Measurements from ENCODE around the gene CECR2. TPM values are rescaled to one million over a fixed set of nuclear protein-coding genes. Genes with fewer than 3 reads are reported as not detected.
"Not testable (repeated sequence)": the region's sequence is repeated elsewhere in the genome, so short reads cannot be mapped to it uniquely, and the experiment has no call there.

CECR2 gene
- total RNA-seq, 1 donor from 2014 or later: 1.1 TPM

GRCh38 chr22:17401728-17402127 is 32.5 kb downstream of the CECR2 start:
- DNase-seq (ENCODE audit: low spot score): no peak

GRCh38 chr22:17402293-17402692 is 33.0 kb downstream of the CECR2 start:
- DNase-seq (ENCODE audit: low spot score): no peak

GRCh38 chr22:17403906-17404305 is 34.6 kb downstream of the CECR2 start:
- DNase-seq (ENCODE audit: low spot score): no peak

- DNase-seq (ENCODE audit: low spot score): no peak
Observed at GRCh38 chr22:17407643-17408042, 38.4 kb downstream of the CECR2 start.

GRCh38 chr22:17410576-17410975 is 41.3 kb downstream of the CECR2 start:
- DNase-seq (ENCODE audit: low spot score): no peak

GRCh38 chr22:17411213-17411612 is 42.0 kb downstream of the CECR2 start:
- DNase-seq (ENCODE audit: low spot score): no peak

GRCh38 chr22:17412232-17412631 is 43.0 kb downstream of the CECR2 start:
- no peak for DNase-seq (ENCODE audit: low spot score)

- DNase-seq (ENCODE audit: low spot score): no peak
Observed at GRCh38 chr22:17418890-17419324, 49.6 kb downstream of the CECR2 start.

- no peak for DNase-seq (ENCODE audit: low spot score)
Observed at GRCh38 chr22:17419348-17419747, 50.1 kb downstream of the CECR2 start.

- no peak for DNase-seq (ENCODE audit: low spot score)
Observed at GRCh38 chr22:17422736-17423343, 53.6 kb downstream of the CECR2 start.

GRCh38 chr22:17423616-17424015 is 54.4 kb downstream of the CECR2 start:
- DNase-seq (ENCODE audit: low spot score): no peak

- DNase-seq (ENCODE audit: low spot score): not testable (repeated sequence)
Observed at GRCh38 chr22:17427528-17427927, 58.3 kb downstream of the CECR2 start.

- DNase-seq (ENCODE audit: low spot score): no peak
Observed at GRCh38 chr22:17429516-17429915, 60.3 kb downstream of the CECR2 start.

GRCh38 chr22:17430412-17430811 is 61.2 kb downstream of the CECR2 start:
- DNase-seq (ENCODE audit: low spot score): no peak

GRCh38 chr22:17431179-17431578 is 61.9 kb downstream of the CECR2 start:
- no peak for DNase-seq (ENCODE audit: low spot score)

GRCh38 chr22:17434856-17435255 is 65.6 kb downstream of the CECR2 start:
- no peak for DNase-seq (ENCODE audit: low spot score)

- DNase-seq (ENCODE audit: low spot score): no peak
Observed at GRCh38 chr22:17435375-17435774, 66.1 kb downstream of the CECR2 start.

- DNase-seq (ENCODE audit: low spot score): no peak
Observed at GRCh38 chr22:17436382-17436980, 67.2 kb downstream of the CECR2 start.

GRCh38 chr22:17436981-17437412 is 67.7 kb downstream of the CECR2 start:
- DNase-seq (ENCODE audit: low spot score): no peak

- no peak for DNase-seq (ENCODE audit: low spot score)
Observed at GRCh38 chr22:17438026-17438425, 68.8 kb downstream of the CECR2 start.

- DNase-seq (ENCODE audit: low spot score): no peak
Observed at GRCh38 chr22:17441326-17441725, 72.1 kb downstream of the CECR2 start.

- no peak for DNase-seq (ENCODE audit: low spot score)
Observed at GRCh38 chr22:17443405-17444203, 74.3 kb downstream of the CECR2 start.

GRCh38 chr22:17444204-17444504 is 74.9 kb downstream of the CECR2 start:
- DNase-seq (ENCODE audit: low spot score): no peak

Measured in mesenteric fat pad (tissue), 1 donor.